NCI-H446 treated with DMSO at 0.1 percent for 48 hours (cell line): ENCODE results near the gene ERBB4.
"Not testable (repeated sequence)": the region's sequence is repeated elsewhere in the genome, so short reads cannot be mapped to it uniquely, and the experiment has no call there.

Experiments used
- DNase-seq: peaks from one replicate; lab custom pipeline; 2025; lab: John Stamatoyannopoulos, UW

The ERBB4 gene

GRCh38 chr2:212226114-212226513, 312.5 kb downstream of the ERBB4 start:
- DNase-seq = no peak

- DNase-seq = no peak
Measured at GRCh38 chr2:212223696-212224095, 314.9 kb downstream of the ERBB4 start.

- no peak for DNase-seq
Measured at GRCh38 chr2:212213191-212213590, 325.4 kb downstream of the ERBB4 start.

GRCh38 chr2:212208467-212208866, 330.1 kb downstream of the ERBB4 start:
- no peak for DNase-seq

- no peak for DNase-seq
Measured at GRCh38 chr2:212197776-212198175, 340.8 kb downstream of the ERBB4 start.

GRCh38 chr2:212195626-212196025, 343.0 kb downstream of the ERBB4 start:
- DNase-seq = no peak

- DNase-seq = no peak
Measured at GRCh38 chr2:212194396-212194795, 344.2 kb downstream of the ERBB4 start.

GRCh38 chr2:212193803-212194202, 344.8 kb downstream of the ERBB4 start:
- DNase-seq = no peak

GRCh38 chr2:212193056-212193455, 345.5 kb downstream of the ERBB4 start:
- DNase-seq = peak; percentile 70

GRCh38 chr2:212191438-212191837, 347.2 kb downstream of the ERBB4 start:
- not testable (repeated sequence) for DNase-seq

- peak; percentile 68 for DNase-seq
Measured at GRCh38 chr2:212186166-212186565, 352.4 kb downstream of the ERBB4 start.

- no peak for DNase-seq
Measured at GRCh38 chr2:212181646-212182045, 357.0 kb downstream of the ERBB4 start.

- no peak for DNase-seq
Measured at GRCh38 chr2:212180408-212181083, 358.1 kb downstream of the ERBB4 start.

GRCh38 chr2:212177724-212178123, 360.9 kb downstream of the ERBB4 start:
- DNase-seq = peak; percentile 16

GRCh38 chr2:212176151-212176550, 362.5 kb downstream of the ERBB4 start:
- no peak for DNase-seq

GRCh38 chr2:212173756-212174510, 364.7 kb downstream of the ERBB4 start:
- no peak for DNase-seq

- DNase-seq = no peak
Measured at GRCh38 chr2:212173331-212173730, 365.3 kb downstream of the ERBB4 start.

GRCh38 chr2:212170382-212170781, 368.2 kb downstream of the ERBB4 start:
- no peak for DNase-seq

- DNase-seq = no peak
Measured at GRCh38 chr2:212158081-212158480, 380.5 kb downstream of the ERBB4 start.

GRCh38 chr2:212157012-212157411, 381.6 kb downstream of the ERBB4 start:
- DNase-seq = no peak

- DNase-seq = no peak
Measured at GRCh38 chr2:212156088-212156487, 382.5 kb downstream of the ERBB4 start.

- no peak for DNase-seq
Measured at GRCh38 chr2:212154477-212154878, 384.1 kb downstream of the ERBB4 start.

- DNase-seq = no peak
Measured at GRCh38 chr2:212153923-212154322, 384.7 kb downstream of the ERBB4 start.
